Ovary (tissue), 9 donors: ENCODE results near the gene SLC38A3. TPM values are rescaled to one million over a fixed set of nuclear protein-coding genes. Genes with fewer than 3 reads are reported as not detected.

Experiments used
- DNase-seq, 5 donors: peaks; one replicate each; pipeline ENCODE4 v3.0.0-alpha.2; 2019 to 2020
- H3K27ac ChIP-seq, 2 donors: fragments of 200-600 bp; one replicate each; pipeline versions ENCODE4 v1.5.1 to v1.8.0; 2019 to 2022
- H3K27me3 ChIP-seq: fragments of 200-600 bp; one replicate; pipeline ENCODE4 v1.8.0; 2022
- H3K36me3 ChIP-seq: fragments of 200-600 bp; sonication (generic); one replicate; pipeline ENCODE4 v1.5.1; 2019
- H3K4me1 ChIP-seq: one replicate; pipeline ENCODE4 v1.8.1; 2013; ENCODE audit warnings: mild to moderate bottlenecking, moderate library complexity; ENCODE audit not compliant: insufficient read depth
- H3K4me3 ChIP-seq: fragments of 200-600 bp; sonication (generic); one replicate; pipeline ENCODE4 v1.5.1; 2017
- H3K9me3 ChIP-seq, 2 donors: fragments of 200-600 bp in 1 of 2; sonication (generic) in 1 of 2; one replicate each; pipeline versions ENCODE4 v1.5.1 to v1.8.1; 2013 to 2019; ENCODE audit warnings: mild to moderate bottlenecking in 1 of 2, moderate library complexity in 1 of 2
- CTCF ChIP-seq, 3 donors: fragments of 450-650 bp in 2 of 3; fragments of 200-600 bp in 1 of 3; IDR thresholded peaks; one replicate each; pipeline versions ENCODE4 v1.5.1 to v1.8.0; 2016 to 2022; ENCODE audit warnings: antibody characterized with exemption in 3 of 3, mild to moderate bottlenecking in 1 of 3
- EP300 ChIP-seq: sonication (generic); formaldehyde crosslinking; IDR thresholded peaks from one replicate; pipeline ENCODE4 v1.6.1; 2017; ENCODE audit warnings: antibody characterized with exemption
- POLR2A ChIP-seq: fragments of 450-650 bp; IDR thresholded peaks from one replicate; pipeline ENCODE4 v1.6.1; 2017; ENCODE audit warnings: antibody characterized with exemption, mild to moderate bottlenecking, moderate library complexity
- WGBS, 3 donors: extraction: QIAGEN DNeasy Blood & Tissue Kit in 1 of 3; methylation state at CpG; one replicate each; pipeline versions ENCODE4 v1.1.5 to v1.1.7; 2013 to 2017; 5-methylcytosine and 5-hydroxymethylcytosine counted together
- intact Hi-C, 4 donors: fragments of 100-400 bp; cut with DNase I; formaldehyde crosslinking; loops; one replicate each; pipeline versions ENCODE4 v1.11.0 to v1.15.1; 2022 to 2023
- polyA plus RNA-seq, 2 donors: library from polyadenylated mRNA; stranded (reverse); fragments of 200-250 nt in 1 of 2; fragments of 350-450 nt in 1 of 2; fragmentation: Illumina TruSeq in 1 of 2; extraction: RNeasy Lipid Tissue Mini Kit (QIAGEN cat#74804) in 1 of 2; gene quantifications; one replicate each; pipeline ENCODE4 v1.2.3, GENCODE V29; 2013 to 2014
- total RNA-seq, 7 donors: library from RNA; depleted of rRNA in 2 of 7; stranded (reverse); fragments of >200 nt in 2 of 7; fragmentation: NEBNext Ultra II Directional in 3 of 7; extraction: Animal tissue kit (Norgen Biotek cat#: 25700) in 3 of 7; gene quantifications; one replicate each; pipeline versions ENCODE4 v1.1.0 to v1.2.4, GENCODE V29; 2016 to 2023
- donor health status: DM: no; HTN: no; CAD: no; lungs with moderate emphysema.
- donor health status: DM: no; HTN: no; CAD: no.
- donor health status: Bipolar disorder and iron deficiency.
- donor health status: DM: yes; HTN: yes; CAD: no.
- donor health status: DM: no; HTN: no; CAD: no.
- donor health status: DM: yes; HTN: yes; CAD: no.

SLC38A3 gene
- total and polyA plus RNA-seq, 9 donors, result 1.6 to 10.9 (median 7.7) TPM

- TF ChIP-seq EP300 (no peak), CTCF (IDR thresholded peaks at IDR 0.05) (no peak), POLR2A (no peak)
- no peaks in the 10 kb centered on the region for H3K9me3 ChIP-seq
- peaks cover 47% of the 10 kb centered on the region for H3K4me1 ChIP-seq
- intact Hi-C loops, result loop anchor here in 1 of 4 donors (10.0 kb wide), 1 partner anchor 57 kb away; the partner anchor contains the start of genes HYAL2 and TUSC2
- H3K27ac ChIP-seq, result peak overlapping the region in 1 of 2 donors; percentile 99
- peak overlapping the region; percentile 24 for H3K4me3 ChIP-seq
- no peaks in the 10 kb centered on the region for H3K36me3 ChIP-seq
- no peaks in the 10 kb centered on the region for H3K27me3 ChIP-seq
- 27 to 34% (median 34%) methylated on average over 3 of the region's 3 CpGs for WGBS, 3 donors
- no peak for DNase-seq
Observed at GRCh38 chr3:50268276-50268675, 63.2 kb downstream of the SLC38A3 start.

- no peak for TF ChIP-seq POLR2A
- TF ChIP-seq EP300, result no peak
- TF ChIP-seq CTCF (IDR thresholded peaks at IDR 0.05), result no peak
- Histone ChIP-seq H3K27ac (peak within 1 kb of the TSS; percentile 83 to 99), H3K27me3 (no peaks in the 10 kb centered on the region), H3K36me3 (no peaks in the 10 kb centered on the region), H3K4me3 (peak within 1 kb of the TSS; percentile 42), H3K4me1 (peaks cover 44% of the 10 kb centered on the region), H3K9me3 (no peaks in the 10 kb centered on the region)
- WGBS, 3 donors, result 6 to 18% (median 16%) methylated on average over 16 to 21 of the region's 21 CpGs
- intact Hi-C loops, result loop anchor here in 1 of 4 donors (10.0 kb wide), 1 partner anchor 56 kb away; the partner anchor contains the start of genes HYAL2 and TUSC2
- DNase-seq, result peak; percentile 62 to 76 (median 74)
Observed at GRCh38 chr3:50268703-50269451, 63.8 kb downstream of the SLC38A3 start, which contains the start of gene SEMA3B. SEMA3B (plus strand) TSS chr3:50269147; CDS start chr3:50269241, 94 bp downstream.

- Histone ChIP-seq H3K27ac (peak overlapping the region; percentile 83 to 99), H3K36me3 (no peaks in the 10 kb centered on the region), H3K9me3 (no peaks in the 10 kb centered on the region), H3K4me1 (peaks cover 44% of the 10 kb centered on the region), H3K27me3 (no peaks in the 10 kb centered on the region), H3K4me3 (peak overlapping the region; percentile 24)
- intact Hi-C loops, result loop anchor here in 1 of 4 donors (10.0 kb wide), 1 partner anchor 55 kb away; the partner anchor contains the start of genes HYAL2 and TUSC2
- WGBS, 3 donors, result 47 to 49% (median 48%) methylated on average over 4 of the region's 4 CpGs
- peak in 1 of 5 donors; percentile 29 for DNase-seq
- no peak for TF ChIP-seq EP300
- TF ChIP-seq POLR2A, result no peak
- no peak for TF ChIP-seq CTCF (IDR thresholded peaks at IDR 0.05)
Observed at GRCh38 chr3:50269460-50269859, 64.4 kb downstream of the SLC38A3 start.

GRCh38 chr3:50269977-50270413, 64.9 kb downstream of the SLC38A3 start:
- intact Hi-C loops, result loop anchor here (2.0 to 10.0 kb wide), 6 partner anchors 43 to 155 kb away; partner anchors contain the start of genes GNAT1 (in 4 of the 4), HYAL2 (in 1 of the 4) and TUSC2 (in 1 of the 4)
- no peaks in the 10 kb centered on the region for H3K27me3 ChIP-seq
- no peaks in the 10 kb centered on the region for H3K9me3 ChIP-seq
- WGBS, 3 donors, result 76 to 86% (median 79%) methylated on average over 8 of the region's 8 CpGs
- DNase-seq, result peak in 3 of 5 donors; percentile 41 to 48 (median 41)
- H3K4me1 ChIP-seq, result peaks cover 42% of the 10 kb centered on the region
- TF ChIP-seq POLR2A (no peak), EP300 (no peak), CTCF (IDR thresholded peaks at IDR 0.05) (no peak)
- H3K36me3 ChIP-seq, result no peaks in the 10 kb centered on the region
- peak overlapping the region; percentile 83 to 99 for H3K27ac ChIP-seq
- H3K4me3 ChIP-seq, result peak overlapping the region; percentile 24
